Measurements from ENCODE around the gene OSBPL6.
"Not testable (repeated sequence)": the region's sequence is repeated elsewhere in the genome, so short reads cannot be mapped to it uniquely, and the experiment has no call there.

OSBPL6 gene

GRCh38 chr2:178193823-178194599, at the start of gene OSBPL6:
TSS of gene OSBPL6 (plus strand) at chr2:178194512. CDS start at chr2:178306185, 111,673 bp downstream.
- DNase-seq (ENCODE audit: low spot score in 2 of 2), result peak; percentile 83 to 86
- no peaks in the 10 kb centered on the region for H3K27me3 ChIP-seq (ENCODE audit: low read depth)
- H3K9me3 ChIP-seq, result no peaks in the 10 kb centered on the region
- peak within 1 kb of the TSS; percentile 86 for H3K4me3 ChIP-seq
- H3K4me1 ChIP-seq, result peaks cover 15% of the 10 kb centered on the region
- no peaks in the 10 kb centered on the region for H3K36me3 ChIP-seq (replicated peaks)
- in situ Hi-C loops (cut with MboI; ENCODE audit: low sequenced_read_pairs), result no loop called here

DNA sequence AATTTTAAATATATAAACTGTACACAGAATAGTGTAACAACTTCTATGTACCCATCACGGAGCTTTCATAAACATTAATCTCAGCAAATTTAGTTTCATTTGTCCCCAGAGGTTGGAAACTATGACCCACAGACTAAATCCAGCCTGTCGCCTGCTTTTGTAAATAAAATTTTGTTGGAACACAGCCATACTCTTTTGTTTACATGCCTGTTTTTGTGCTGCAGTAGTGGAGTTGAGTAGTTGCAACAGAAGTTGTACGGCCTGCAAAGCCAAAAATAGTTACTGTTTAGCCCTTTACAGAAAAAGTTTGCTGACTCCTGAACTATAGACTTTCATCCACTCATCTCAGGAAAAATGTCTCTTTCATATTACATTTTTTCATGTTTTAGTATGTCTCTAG, 42.3 kb upstream of the OSBPL6 start:
- H3K9me3 ChIP-seq, result peaks cover 4% of the 10 kb centered on the region; the same call in 1 of the 2 replicates
- no peaks in the 10 kb centered on the region for H3K27me3 ChIP-seq (ENCODE audit: low read depth)
- peaks cover 10% of the 10 kb centered on the region for H3K4me1 ChIP-seq
- peak in 1 of 2 experiments; percentile 38 for DNase-seq (ENCODE audit: low spot score in 2 of 2)
- in situ Hi-C loops (cut with MboI; ENCODE audit: low sequenced_read_pairs), result no loop called here
- H3K4me3 ChIP-seq, result no peak overlapping the region
- no peaks in the 10 kb centered on the region for H3K36me3 ChIP-seq (replicated peaks)

GRCh38 chr2:178152542-178152941, 41.8 kb upstream of the OSBPL6 start:
- no peaks in the 10 kb centered on the region for H3K27me3 ChIP-seq (ENCODE audit: low read depth)
- no peaks in the 10 kb centered on the region for H3K36me3 ChIP-seq (replicated peaks)
- peaks cover 4% of the 10 kb centered on the region; the same call in 1 of the 2 replicates for H3K9me3 ChIP-seq
- no peak for DNase-seq (ENCODE audit: low spot score in 2 of 2)
- H3K4me1 ChIP-seq, result peaks cover 10% of the 10 kb centered on the region
- H3K4me3 ChIP-seq, result no peak overlapping the region
- in situ Hi-C loops (cut with MboI; ENCODE audit: low sequenced_read_pairs), result no loop called here

DNA sequence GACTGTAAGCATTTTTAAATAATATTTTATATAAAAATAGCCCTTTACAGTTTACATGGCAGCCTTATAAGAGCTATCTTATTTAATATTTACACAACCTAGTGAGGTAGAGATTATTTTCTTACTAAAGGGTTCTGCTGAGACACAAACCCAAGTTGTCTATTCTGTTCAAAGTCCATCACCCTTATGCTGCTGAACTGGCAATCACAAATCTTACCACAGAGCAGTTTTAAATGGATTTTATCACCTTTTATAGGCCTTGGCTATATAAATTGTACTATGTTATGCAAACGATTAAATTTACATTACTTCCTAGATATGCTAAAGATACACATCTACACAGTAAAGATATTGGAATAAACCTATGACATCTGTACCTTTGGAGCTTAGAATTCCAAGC, 41.3 kb upstream of the OSBPL6 start:
- in situ Hi-C loops (cut with MboI; ENCODE audit: low sequenced_read_pairs), result no loop called here

DNA sequence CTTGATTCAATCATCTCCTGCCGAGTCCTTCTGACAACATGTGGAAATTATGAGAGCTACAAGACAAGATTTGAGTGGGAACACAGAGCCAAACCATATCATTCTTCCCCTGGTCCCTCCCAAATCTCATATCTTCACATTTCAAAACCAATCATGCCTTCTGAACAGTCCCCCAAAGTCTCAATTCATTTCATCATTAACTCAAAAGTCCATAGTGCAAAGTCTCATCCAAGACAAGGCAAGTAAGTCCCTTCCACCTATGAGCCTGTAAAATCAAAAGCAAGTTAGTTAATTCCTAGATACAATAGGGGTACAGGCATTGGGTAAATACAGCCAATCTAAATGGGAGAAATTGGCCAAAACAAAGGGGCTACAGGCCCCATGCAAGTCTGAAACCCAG, 40.4 kb upstream of the OSBPL6 start:
- in situ Hi-C loops (cut with MboI; ENCODE audit: low sequenced_read_pairs); H3K9me3 ChIP-seq: not testable (repeated sequence)

More for the DNA sequence above, 41.3 kb upstream of the OSBPL6 start:
- H3K4me3 ChIP-seq, result no peak overlapping the region
- H3K36me3 ChIP-seq (replicated peaks), result no peaks in the 10 kb centered on the region
- H3K9me3 ChIP-seq, result peaks cover 4% of the 10 kb centered on the region; the same call in 1 of the 2 replicates
- no peaks in the 10 kb centered on the region for H3K27me3 ChIP-seq (ENCODE audit: low read depth)
- no peak for DNase-seq (ENCODE audit: low spot score in 2 of 2)
- peaks cover 10% of the 10 kb centered on the region for H3K4me1 ChIP-seq

DNA sequence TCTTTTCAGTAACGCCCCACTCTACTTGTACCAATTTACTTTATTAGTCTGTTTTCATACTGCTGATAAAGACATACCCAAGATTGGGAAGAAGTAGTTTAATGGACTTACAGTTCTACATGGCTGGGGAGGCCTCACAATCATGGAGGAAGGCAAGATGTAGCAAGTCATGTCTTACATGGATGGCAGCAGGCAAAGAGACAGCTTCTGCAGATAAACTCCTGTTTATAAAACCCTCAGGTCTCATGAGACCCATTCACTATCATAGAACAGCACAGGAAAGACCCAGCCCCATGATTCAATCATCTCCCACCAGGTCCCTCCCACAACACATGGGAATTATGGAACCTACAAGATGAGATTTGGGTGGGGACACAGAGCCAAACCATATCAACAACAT, 38.8 kb upstream of the OSBPL6 start:
- peaks cover 17% of the 10 kb centered on the region for H3K4me1 ChIP-seq
- H3K9me3 ChIP-seq, result peaks cover 4% of the 10 kb centered on the region; the same call in 1 of the 2 replicates
- in situ Hi-C loops (cut with MboI; ENCODE audit: low sequenced_read_pairs), result no loop called here
- no peak overlapping the region for H3K4me3 ChIP-seq
- H3K36me3 ChIP-seq (replicated peaks), result no peaks in the 10 kb centered on the region
- DNase-seq (ENCODE audit: low spot score in 2 of 2), result no peak
- H3K27me3 ChIP-seq (ENCODE audit: low read depth), result no peaks in the 10 kb centered on the region

More for the DNA sequence above, 40.4 kb upstream of the OSBPL6 start:
- not testable (repeated sequence) for DNase-seq (ENCODE audit: low spot score in 2 of 2); H3K4me3 ChIP-seq; H3K27me3 ChIP-seq (ENCODE audit: low read depth); H3K36me3 ChIP-seq (replicated peaks)
- H3K4me1 ChIP-seq, result peaks cover 17% of the 10 kb centered on the region

- DNase-seq (ENCODE audit: low spot score in 2 of 2), result no peak
- in situ Hi-C loops (cut with MboI; ENCODE audit: low sequenced_read_pairs), result no loop called here
- H3K9me3 ChIP-seq, result peaks cover 4% of the 10 kb centered on the region; the same call in 1 of the 2 replicates
Observed at GRCh38 chr2:178157574-178157973, 36.7 kb upstream of the OSBPL6 start.

DNA sequence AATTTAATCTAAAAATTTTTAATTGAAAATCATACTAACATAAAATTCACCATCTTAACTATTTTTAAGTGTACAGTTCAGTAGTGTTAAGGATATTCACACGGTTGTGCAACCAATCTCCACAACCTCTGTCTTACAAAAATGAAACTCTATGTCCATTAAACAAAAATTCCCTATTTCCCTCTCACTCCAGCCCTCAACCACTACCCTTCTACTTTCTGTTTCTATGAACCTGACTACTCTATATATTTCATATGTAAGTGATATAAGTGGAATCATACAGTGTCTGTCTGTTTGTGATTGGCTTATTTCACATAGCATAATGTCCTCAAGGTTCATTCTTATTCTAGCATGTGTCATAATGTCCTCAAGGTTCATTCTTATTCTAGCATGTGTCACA, 34.3 kb upstream of the OSBPL6 start:
- DNase-seq (ENCODE audit: low spot score in 2 of 2), result no peak
- Histone ChIP-seq H3K9me3 (0 out of 2 replicates have a peak, but pooled peaks cover 4% of the 10 kb centered on the region), H3K36me3 (replicated peaks) (no peaks in the 10 kb centered on the region), H3K27me3 (ENCODE audit: low read depth) (no peaks in the 10 kb centered on the region), H3K4me1 (peaks cover 7% of the 10 kb centered on the region), H3K4me3 (no peak overlapping the region)
- in situ Hi-C loops (cut with MboI; ENCODE audit: low sequenced_read_pairs), result no loop called here

More at GRCh38 chr2:178157574-178157973, 36.7 kb upstream of the OSBPL6 start:
- no peak overlapping the region for H3K4me3 ChIP-seq
- H3K27me3 ChIP-seq (ENCODE audit: low read depth), result no peaks in the 10 kb centered on the region
- no peaks in the 10 kb centered on the region for H3K36me3 ChIP-seq (replicated peaks)
- H3K4me1 ChIP-seq, result peaks cover 9% of the 10 kb centered on the region

- Histone ChIP-seq H3K4me1 (peaks cover 7% of the 10 kb centered on the region), H3K4me3 (no peak overlapping the region), H3K9me3 (0 out of 2 replicates have a peak, but pooled peaks cover 1% of the 10 kb centered on the region), H3K27me3 (ENCODE audit: low read depth) (no peaks in the 10 kb centered on the region), H3K36me3 (replicated peaks) (no peaks in the 10 kb centered on the region)
- in situ Hi-C loops (cut with MboI; ENCODE audit: low sequenced_read_pairs), result no loop called here
- DNase-seq (ENCODE audit: low spot score in 2 of 2), result no peak
Observed at GRCh38 chr2:178160601-178161000, 33.7 kb upstream of the OSBPL6 start.

DNA sequence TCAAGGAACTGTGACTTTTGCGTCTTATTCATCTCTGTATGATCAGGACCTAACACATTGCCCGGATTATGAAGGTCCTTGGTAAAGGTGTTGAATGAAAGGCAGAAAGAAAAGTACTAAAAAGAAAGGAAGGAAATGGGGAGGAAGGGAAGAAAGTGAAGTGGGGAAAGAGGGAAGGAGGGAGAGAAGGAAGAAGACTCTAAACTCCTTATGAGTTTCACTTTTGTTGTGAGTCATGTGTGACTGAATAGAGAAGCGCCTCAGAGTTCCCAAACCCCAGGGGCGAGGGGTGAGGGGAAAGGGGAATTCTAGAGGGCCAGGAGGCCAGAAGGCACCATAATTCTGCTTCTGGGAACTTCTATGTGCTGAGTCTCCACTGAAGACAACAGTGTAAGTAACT, 30.9 kb upstream of the OSBPL6 start:
- H3K4me1 ChIP-seq, result peaks cover 11% of the 10 kb centered on the region
- in situ Hi-C loops (cut with MboI; ENCODE audit: low sequenced_read_pairs), result no loop called here
- no peaks in the 10 kb centered on the region for H3K36me3 ChIP-seq (replicated peaks)
- no peak overlapping the region for H3K4me3 ChIP-seq
- no peak for DNase-seq (ENCODE audit: low spot score in 2 of 2)
- H3K27me3 ChIP-seq (ENCODE audit: low read depth), result no peaks in the 10 kb centered on the region
- H3K9me3 ChIP-seq, result no peaks in the 10 kb centered on the region

- DNase-seq (ENCODE audit: low spot score in 2 of 2), result no peak
- Histone ChIP-seq H3K36me3 (replicated peaks) (no peaks in the 10 kb centered on the region), H3K27me3 (ENCODE audit: low read depth) (no peaks in the 10 kb centered on the region), H3K4me3 (no peak overlapping the region), H3K9me3 (no peaks in the 10 kb centered on the region), H3K4me1 (peaks cover 6% of the 10 kb centered on the region)
- in situ Hi-C loops (cut with MboI; ENCODE audit: low sequenced_read_pairs), result no loop called here
Observed at GRCh38 chr2:178163911-178164310, 30.4 kb upstream of the OSBPL6 start.

- Histone ChIP-seq H3K4me1 (no peaks in the 10 kb centered on the region), H3K9me3 (no peaks in the 10 kb centered on the region), H3K36me3 (replicated peaks) (no peaks in the 10 kb centered on the region), H3K27me3 (ENCODE audit: low read depth) (no peaks in the 10 kb centered on the region), H3K4me3 (no peak overlapping the region)
- in situ Hi-C loops (cut with MboI; ENCODE audit: low sequenced_read_pairs), result no loop called here
- DNase-seq (ENCODE audit: low spot score in 2 of 2), result no peak
Observed at GRCh38 chr2:178173657-178174056, 20.7 kb upstream of the OSBPL6 start.

DNA sequence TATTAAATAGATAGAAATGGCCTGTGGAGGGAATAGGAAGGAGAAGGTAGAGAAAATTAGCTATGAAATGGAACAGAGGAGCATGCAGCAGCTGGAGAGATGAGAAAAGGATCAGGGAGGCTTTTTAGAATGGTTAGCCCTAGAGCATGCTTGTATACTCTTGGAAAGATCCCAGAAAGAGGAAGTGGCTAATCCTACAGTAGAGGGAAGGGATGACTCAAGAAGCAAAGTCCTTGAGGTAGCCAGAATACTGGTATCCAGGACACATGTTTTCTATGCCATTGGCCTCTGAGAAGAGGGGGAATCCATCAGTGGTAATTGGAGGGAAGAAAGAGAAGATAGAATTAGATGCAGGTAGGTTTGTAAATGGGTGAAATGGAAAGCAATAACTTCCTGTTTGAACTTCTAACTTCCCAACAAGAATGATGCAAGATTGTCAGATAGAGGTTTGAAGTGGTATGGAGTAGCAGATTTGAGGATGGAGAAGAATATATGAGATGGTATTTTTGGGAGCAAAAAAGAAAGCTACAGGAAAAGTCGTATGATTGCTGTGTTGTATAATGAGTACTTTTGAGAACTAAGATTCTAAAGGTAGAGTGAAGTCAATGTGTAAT, 17.1 kb upstream of the OSBPL6 start:
- in situ Hi-C loops (cut with MboI; ENCODE audit: low sequenced_read_pairs), result no loop called here
- Histone ChIP-seq H3K27me3 (ENCODE audit: low read depth) (no peaks in the 10 kb centered on the region), H3K36me3 (replicated peaks) (no peaks in the 10 kb centered on the region), H3K4me3 (no peak overlapping the region), H3K4me1 (no peaks in the 10 kb centered on the region), H3K9me3 (no peaks in the 10 kb centered on the region)
- DNase-seq (ENCODE audit: low spot score in 2 of 2), result no peak

DNA sequence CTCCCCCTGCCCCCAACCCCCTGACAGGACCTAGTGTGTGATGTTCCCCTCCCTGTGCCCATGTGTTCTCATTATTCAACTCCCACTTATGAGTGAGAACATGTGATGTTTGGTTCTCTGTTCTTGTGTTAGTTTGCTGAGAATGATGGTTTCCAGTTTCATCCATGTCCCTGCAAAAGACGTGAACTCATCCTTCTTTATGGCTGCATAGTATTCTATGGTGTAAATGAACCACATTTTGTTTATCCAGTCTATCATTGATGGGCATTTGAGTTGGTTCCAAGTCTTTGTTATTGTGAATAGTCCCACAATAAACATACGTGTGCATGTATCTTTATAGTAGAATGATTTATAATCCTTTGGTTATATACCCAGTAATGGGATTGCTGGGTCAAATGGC, 13.7 kb upstream of the OSBPL6 start:
- H3K36me3 ChIP-seq (replicated peaks); H3K4me1 ChIP-seq; H3K27me3 ChIP-seq (ENCODE audit: low read depth); in situ Hi-C loops (cut with MboI; ENCODE audit: low sequenced_read_pairs); DNase-seq (ENCODE audit: low spot score in 2 of 2); H3K9me3 ChIP-seq; H3K4me3 ChIP-seq: not testable (repeated sequence)
